Kidney (tissue), 14 donors: ENCODE results near the gene VWA8. TPM values are rescaled to one million over a fixed set of nuclear protein-coding genes. Genes with fewer than 3 reads are reported as not detected.

ENCODE experiments used
- DNase-seq, 5 donors: peaks; one replicate each; pipeline ENCODE4 v3.0.0-alpha.2; 2013 to 2020
- FAIRE-seq: peaks from 2 replicates; lab custom pipeline; 2012; peaks lifted over from hg19 to GRCh38; lab: Jason Lieb, UNC
- H3K27ac ChIP-seq, 2 donors: one replicate each; pipeline ENCODE4 v1.7.0; 2013; ENCODE audit warnings: low read depth in 2 of 2, low read length in 2 of 2, inconsistent platforms in 1 of 2
- H3K27me3 ChIP-seq: one replicate; pipeline ENCODE4 v1.7.1; 2013; ENCODE audit warnings: low read length, inconsistent platforms; ENCODE audit not compliant: control insufficient read depth, insufficient read depth
- H3K36me3 ChIP-seq, 3 donors: one replicate each; pipeline versions ENCODE4 v1.7.0 to v1.7.1; 2013; ENCODE audit warnings: low read length in 3 of 3, control low read depth in 1 of 3, inconsistent platforms in 1 of 3; ENCODE audit not compliant: insufficient read depth in 3 of 3, control insufficient read depth in 2 of 3
- H3K4me1 ChIP-seq, 3 donors: one replicate each; pipeline versions ENCODE4 v1.7.0 to v1.7.1; 2013; ENCODE audit warnings: low read length in 3 of 3, inconsistent platforms in 1 of 3, low read depth in 1 of 3; ENCODE audit not compliant: control insufficient read depth in 2 of 3, insufficient read depth in 2 of 3
- H3K4me3 ChIP-seq, 3 donors: one replicate each; pipeline versions ENCODE4 v1.7.0 to v1.8.1; 2013; ENCODE audit warnings: low read length in 3 of 3, control low read depth in 1 of 3, inconsistent platforms in 1 of 3
- H3K9ac ChIP-seq, 3 donors: one replicate each; pipeline versions ENCODE4 v1.7.0 to v1.7.1; 2013; ENCODE audit warnings: low read length in 3 of 3, control low read depth in 1 of 3, inconsistent platforms in 1 of 3
- H3K9me3 ChIP-seq, 3 donors: one replicate each; pipeline versions ENCODE4 v1.7.0 to v1.7.1; 2013; ENCODE audit warnings: low read length in 3 of 3, control low read depth in 1 of 3, inconsistent platforms in 1 of 3; ENCODE audit not compliant: control insufficient read depth in 2 of 3, insufficient read depth in 1 of 3
- intact Hi-C: fragments of 100-400 bp; cut with DNase I; formaldehyde crosslinking; loops from one replicate; pipeline ENCODE4 v1.11.1; 2022
- polyA plus RNA-seq: library from polyadenylated mRNA; stranded (reverse); fragments of 350-450 nt; fragmentation: Illumina TruSeq; extraction: RNeasy Lipid Tissue Mini Kit (QIAGEN cat#74804); gene quantifications from one replicate; pipeline ENCODE4 v1.2.3, GENCODE V29; 2014; ENCODE audit warnings: low read depth, low replicate concordance; ENCODE audit not compliant: insufficient read depth
- total RNA-seq: library from RNA; stranded (reverse); fragmentation: NEBNext Ultra II Directional; extraction: Animal tissue kit (Norgen Biotek cat#: 25700); gene quantifications from one replicate; pipeline ENCODE4 v1.2.1, GENCODE V29; 2021
- TF ChIP-seq, protein P1 (sequence below): IDR thresholded peaks from 3 replicates; pipeline ENCODE4 v1.5.1; 2012; ENCODE audit warnings: mild to moderate bottlenecking, moderate library complexity, borderline replicate concordance; ENCODE audit not compliant: insufficient read depth; ENCODE audit errors: extremely low read depth
- donor health status: control.
- donor health status: control.
- donor health status: control.
- donor health status: control.
- donor health status: control.
- donor health status: DM: yes; HTN: yes; CAD: no.
- donor health status: Normal renal cell carcinoma (clear cell type).

The VWA8 gene
- total and polyA plus RNA-seq, 2 donors from 2014 or later = 6.4 to 21.3 TPM

DNA sequence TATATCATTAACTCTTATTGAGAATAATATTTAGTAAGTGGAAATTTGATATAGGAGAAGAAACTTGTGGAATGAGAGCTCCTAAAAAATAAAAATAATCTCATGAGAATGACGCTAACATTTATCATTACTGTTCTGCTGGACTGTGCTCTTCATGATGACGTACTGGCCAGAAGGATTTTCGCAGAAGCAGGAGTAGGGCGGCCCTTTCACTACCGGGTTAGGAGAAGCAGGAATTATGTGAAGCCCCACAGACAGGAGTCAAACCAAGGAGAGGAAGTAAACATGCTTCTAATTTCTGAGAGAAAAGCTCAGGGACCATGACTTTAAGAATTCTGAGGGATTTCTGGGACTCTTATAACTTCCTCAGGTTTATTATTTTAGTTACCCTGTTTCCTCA is 195.1 kb downstream of the VWA8 start:
- Histone ChIP-seq H3K9me3 (no peaks in the 10 kb centered on the region), H3K9ac (no peak overlapping the region), H3K27ac (no peak overlapping the region), H3K27me3 (no peaks in the 10 kb centered on the region), H3K36me3 (peaks cover 0 to 2% (median 0%) of the 10 kb centered on the region in 3 donors), H3K4me1 (no peaks in the 10 kb centered on the region), H3K4me3 (no peak overlapping the region)
- intact Hi-C loops = no loop called here
- TF ChIP-seq, protein P1, sequence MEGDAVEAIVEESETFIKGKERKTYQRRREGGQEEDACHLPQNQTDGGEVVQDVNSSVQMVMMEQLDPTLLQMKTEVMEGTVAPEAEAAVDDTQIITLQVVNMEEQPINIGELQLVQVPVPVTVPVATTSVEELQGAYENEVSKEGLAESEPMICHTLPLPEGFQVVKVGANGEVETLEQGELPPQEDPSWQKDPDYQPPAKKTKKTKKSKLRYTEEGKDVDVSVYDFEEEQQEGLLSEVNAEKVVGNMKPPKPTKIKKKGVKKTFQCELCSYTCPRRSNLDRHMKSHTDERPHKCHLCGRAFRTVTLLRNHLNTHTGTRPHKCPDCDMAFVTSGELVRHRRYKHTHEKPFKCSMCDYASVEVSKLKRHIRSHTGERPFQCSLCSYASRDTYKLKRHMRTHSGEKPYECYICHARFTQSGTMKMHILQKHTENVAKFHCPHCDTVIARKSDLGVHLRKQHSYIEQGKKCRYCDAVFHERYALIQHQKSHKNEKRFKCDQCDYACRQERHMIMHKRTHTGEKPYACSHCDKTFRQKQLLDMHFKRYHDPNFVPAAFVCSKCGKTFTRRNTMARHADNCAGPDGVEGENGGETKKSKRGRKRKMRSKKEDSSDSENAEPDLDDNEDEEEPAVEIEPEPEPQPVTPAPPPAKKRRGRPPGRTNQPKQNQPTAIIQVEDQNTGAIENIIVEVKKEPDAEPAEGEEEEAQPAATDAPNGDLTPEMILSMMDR = no peak
- no peak for DNase-seq
- no peak for FAIRE-seq

DNA sequence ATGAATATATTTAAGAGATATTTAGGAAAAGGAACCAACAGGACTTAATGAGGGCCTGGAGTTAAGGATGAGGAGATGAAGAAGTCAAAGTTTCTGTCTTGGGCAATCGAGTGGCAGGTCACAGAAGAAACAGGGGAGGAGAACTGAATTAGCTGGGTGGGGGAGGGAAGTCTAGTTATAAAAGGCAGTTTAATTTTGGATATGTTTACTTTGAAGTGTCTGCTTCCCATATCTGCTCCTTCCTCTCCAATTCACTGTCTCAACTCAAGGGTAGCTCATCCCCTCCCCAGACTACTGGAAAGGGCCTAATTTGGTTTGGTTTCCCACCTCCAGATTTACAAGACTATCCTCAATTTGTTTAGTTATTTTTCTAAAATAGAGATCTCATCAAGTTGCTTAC is 195.9 kb downstream of the VWA8 start:
- H3K4me3 ChIP-seq = no peak overlapping the region
- H3K36me3 ChIP-seq = peaks cover 0 to 2% (median 0%) of the 10 kb centered on the region in 3 donors
- DNase-seq (no peak), FAIRE-seq (no peak)
- no peaks in the 10 kb centered on the region for H3K4me1 ChIP-seq
- H3K9me3 ChIP-seq = no peaks in the 10 kb centered on the region
- intact Hi-C loops = no loop called here
- no peak overlapping the region for H3K9ac ChIP-seq
- no peaks in the 10 kb centered on the region for H3K27me3 ChIP-seq
- TF ChIP-seq, protein P1 = no peak
- H3K27ac ChIP-seq = no peak overlapping the region

DNA sequence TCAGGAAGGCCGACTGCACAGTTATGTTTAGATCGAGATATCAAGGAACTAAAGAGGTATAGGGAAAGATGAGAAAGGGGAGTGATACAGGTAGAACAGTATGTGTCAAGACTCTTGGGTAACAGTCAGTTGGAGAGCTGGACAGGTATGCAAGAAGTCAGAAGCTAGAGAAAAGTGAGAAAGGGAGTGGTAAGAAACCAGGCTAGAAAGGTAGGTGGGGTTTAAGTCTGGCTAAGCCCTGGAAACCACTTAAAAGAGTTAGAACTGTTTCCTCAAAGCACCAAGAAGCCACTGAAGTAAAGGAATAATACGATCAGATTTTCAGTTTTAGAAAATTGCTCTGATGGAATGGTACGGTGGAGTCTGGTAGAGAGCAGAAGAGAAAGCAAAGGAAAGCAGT is 196.4 kb downstream of the VWA8 start:
- Histone ChIP-seq H3K9ac (no peak overlapping the region), H3K27me3 (no peaks in the 10 kb centered on the region), H3K4me1 (no peaks in the 10 kb centered on the region), H3K36me3 (peaks cover 0 to 3% (median 1%) of the 10 kb centered on the region in 3 donors), H3K27ac (no peak overlapping the region), H3K9me3 (no peaks in the 10 kb centered on the region), H3K4me3 (no peak overlapping the region)
- TF ChIP-seq, protein P1 = no peak
- intact Hi-C loops = no loop called here
- FAIRE-seq = no peak
- no peak for DNase-seq

DNA sequence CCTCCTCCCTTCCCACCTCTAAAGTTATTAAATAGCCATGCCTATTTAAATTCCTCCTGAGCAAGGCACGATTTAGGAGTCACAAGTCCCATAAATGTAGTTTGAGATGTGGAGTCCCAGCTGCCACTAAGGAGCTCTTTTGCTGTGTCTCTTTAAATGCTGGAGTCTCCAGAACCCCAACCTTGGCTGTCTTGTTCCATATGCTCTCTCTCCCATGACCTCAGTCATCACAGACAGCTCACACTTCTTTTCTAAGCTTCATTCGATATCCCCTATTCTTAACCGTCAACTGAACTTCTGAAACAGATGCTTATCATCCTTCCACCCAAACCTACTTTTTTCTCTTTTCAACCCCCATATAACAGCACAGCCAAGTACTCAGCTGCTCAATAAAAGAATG is 197.1 kb downstream of the VWA8 start:
- no peaks in the 10 kb centered on the region for H3K9me3 ChIP-seq
- no peak overlapping the region for H3K9ac ChIP-seq
- H3K27me3 ChIP-seq = no peaks in the 10 kb centered on the region
- TF ChIP-seq, protein P1 = no peak
- intact Hi-C loops = no loop called here
- H3K4me3 ChIP-seq = no peak overlapping the region
- H3K36me3 ChIP-seq = peaks cover 0 to 5% (median 2%) of the 10 kb centered on the region in 3 donors
- no peak overlapping the region for H3K27ac ChIP-seq
- FAIRE-seq (no peak), DNase-seq (no peak)
- H3K4me1 ChIP-seq = no peaks in the 10 kb centered on the region
